Gastrocnemius medialis (tissue), 4 donors: ENCODE data around the gene HMGB1. TPM values are rescaled to one million over a fixed set of nuclear protein-coding genes. Genes with fewer than 3 reads are reported as not detected.

Experiments used
- ATAC-seq, 2 donors: fragments of 150-250 bp; one replicate each; pipeline ENCODE4 v1.9.1; 2016
- DNase-seq, 2 donors: peaks; one replicate each; pipeline ENCODE4 v3.0.0-alpha.2; 2019
- H3K27ac ChIP-seq, 4 donors: fragments of 200-600 bp; sonication (generic); 1 replicate in 1 of 4; 2 replicates in 3 of 4; pipeline ENCODE4 v1.5.1; 2016 to 2018; ENCODE audit warnings: mild to moderate bottlenecking in 2 of 4, moderate library complexity in 1 of 4
- H3K27me3 ChIP-seq, 3 donors: fragments of 200-600 bp; sonication (generic) in 2 of 3; 1 replicate in 1 of 3; 2 replicates in 2 of 3; pipeline versions ENCODE4 v1.5.1 to v1.6.0; 2016 to 2019; ENCODE audit warnings: mild to moderate bottlenecking in 1 of 3, moderate library complexity in 1 of 3
- H3K36me3 ChIP-seq, 2 donors: fragments of 200-600 bp; sonication (generic) in 1 of 2; one replicate each; pipeline ENCODE4 v1.5.1; 2017 to 2018
- H3K4me1 ChIP-seq, 2 donors: fragments of 200-600 bp; sonication (generic) in 1 of 2; one replicate each; pipeline ENCODE4 v1.5.1; 2016 to 2017; ENCODE audit warnings: mild to moderate bottlenecking in 2 of 2
- H3K4me3 ChIP-seq, 4 donors: fragments of 200-600 bp; sonication (generic) in 3 of 4; 1 replicate in 1 of 4; 2 replicates in 3 of 4; pipeline ENCODE4 v1.5.1; 2016 to 2019; ENCODE audit warnings: mild to moderate bottlenecking in 2 of 4
- H3K9me3 ChIP-seq, 3 donors: fragments of 200-600 bp; sonication (generic) in 2 of 3; 1 replicate in 1 of 3; 2 replicates in 2 of 3; pipeline ENCODE4 v1.5.1; 2016 to 2019
- POLR2A ChIP-seq, 2 donors: fragments of 450-650 bp; IDR thresholded peaks; one replicate each; pipeline ENCODE4 v1.6.1; 2017; ENCODE audit warnings: antibody characterized with exemption in 2 of 2, mild to moderate bottlenecking in 2 of 2, moderate library complexity in 2 of 2
- in situ Hi-C, 4 donors: fragments of 200-750 bp; cut with MboI; loops; one replicate each; pipeline versions ENCODE4 v1.15.0 to v1.8.0; 2017; ENCODE audit warnings: low sequenced_read_pairs in 4 of 4
- intact Hi-C: fragments of 100-400 bp; cut with DNase I; formaldehyde crosslinking; loops from one replicate; pipeline ENCODE4 v1.15.1; 2023; ENCODE audit warnings: low total_unique reads
- total RNA-seq, 4 donors: library from RNA; depleted of rRNA; stranded (reverse); fragments of >200 nt; gene quantifications; one replicate each; pipeline versions ENCODE4 v1.1.0 to v1.2.3, GENCODE V29; 2016
- TF ChIP-seq, protein P1 (sequence below), 5 experiments: fragments of 450-650 bp in 3 of 5; fragments of 200-600 bp in 2 of 5; sonication (generic) in 2 of 5; IDR thresholded peaks in 4 of 5; conservative IDR thresholded peaks in 1 of 5; 1 replicate in 4 of 5; 2 replicates in 1 of 5; pipeline ENCODE4 v1.5.1; 2016 to 2019; ENCODE audit warnings: antibody characterized with exemption in 5 of 5, mild to moderate bottlenecking in 3 of 5, moderate library complexity in 3 of 5

Gene HMGB1
- total RNA-seq, 4 donors from 2014 or later = 217 to 314 (median 265) TPM

GRCh38 chr13:30406779-30407416 lies 58.8 kb downstream of the HMGB1 start:
- intact Hi-C loops = loop anchor here (5.0 kb wide), 1 partner anchor 395 kb away; no protein-coding TSS in a partner anchor
- no peak overlapping the region for H3K4me3 ChIP-seq
- TF ChIP-seq, protein P1, sequence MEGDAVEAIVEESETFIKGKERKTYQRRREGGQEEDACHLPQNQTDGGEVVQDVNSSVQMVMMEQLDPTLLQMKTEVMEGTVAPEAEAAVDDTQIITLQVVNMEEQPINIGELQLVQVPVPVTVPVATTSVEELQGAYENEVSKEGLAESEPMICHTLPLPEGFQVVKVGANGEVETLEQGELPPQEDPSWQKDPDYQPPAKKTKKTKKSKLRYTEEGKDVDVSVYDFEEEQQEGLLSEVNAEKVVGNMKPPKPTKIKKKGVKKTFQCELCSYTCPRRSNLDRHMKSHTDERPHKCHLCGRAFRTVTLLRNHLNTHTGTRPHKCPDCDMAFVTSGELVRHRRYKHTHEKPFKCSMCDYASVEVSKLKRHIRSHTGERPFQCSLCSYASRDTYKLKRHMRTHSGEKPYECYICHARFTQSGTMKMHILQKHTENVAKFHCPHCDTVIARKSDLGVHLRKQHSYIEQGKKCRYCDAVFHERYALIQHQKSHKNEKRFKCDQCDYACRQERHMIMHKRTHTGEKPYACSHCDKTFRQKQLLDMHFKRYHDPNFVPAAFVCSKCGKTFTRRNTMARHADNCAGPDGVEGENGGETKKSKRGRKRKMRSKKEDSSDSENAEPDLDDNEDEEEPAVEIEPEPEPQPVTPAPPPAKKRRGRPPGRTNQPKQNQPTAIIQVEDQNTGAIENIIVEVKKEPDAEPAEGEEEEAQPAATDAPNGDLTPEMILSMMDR (IDR thresholded peaks at IDR 0.05 in 4 of 5, conservative IDR thresholded peaks at IDR 0.05 in 1 of 5) = no peak
- TF ChIP-seq POLR2A (IDR thresholded peaks at IDR 0.05) = no peak
- DNase-seq (no peak), ATAC-seq (no peak)
- in situ Hi-C loops = loop anchor here in 2 of 4 donors (10.0 kb wide), 3 partner anchors 48 to 208 kb away; partner anchors contain the start of genes USPL1 (in 2 of the 2) and HMGB1 (in 1 of the 2)
- no peaks in the 10 kb centered on the region for H3K27me3 ChIP-seq
- H3K27ac ChIP-seq = no peak overlapping the region
- H3K4me1 ChIP-seq = peaks cover 5 to 15% of the 10 kb centered on the region in 2 donors
- H3K9me3 ChIP-seq = no peaks in the 10 kb centered on the region
- no peaks in the 10 kb centered on the region for H3K36me3 ChIP-seq

Other genes with a start within 250 kb of the HMGB1 start
- gene KATNAL1, start 158.4 kb downstream of the HMGB1 start, total RNA-seq = 10 to 100 TPM; 10.2 to 18.9 (median 12.1) TPM
- not detected for gene UBE2L5, start 43.4 kb downstream of the HMGB1 start, total RNA-seq
- gene USPL1, start 152.0 kb upstream of the HMGB1 start, total RNA-seq = 10 to 100 TPM; 14.2 to 18.4 (median 15.6) TPM